ENCODE results near the gene CEP170. TPM values are rescaled to one million over a fixed set of nuclear protein-coding genes. Genes with fewer than 3 reads are reported as not detected.

Gene CEP170
- total and polyA plus RNA-seq, 10 of the 15 experiments (the other 5 are each of a cell fraction or from before 2014, with no cell fraction given) = 15.0 to 67.3 (median 40.2) TPM

DNA sequence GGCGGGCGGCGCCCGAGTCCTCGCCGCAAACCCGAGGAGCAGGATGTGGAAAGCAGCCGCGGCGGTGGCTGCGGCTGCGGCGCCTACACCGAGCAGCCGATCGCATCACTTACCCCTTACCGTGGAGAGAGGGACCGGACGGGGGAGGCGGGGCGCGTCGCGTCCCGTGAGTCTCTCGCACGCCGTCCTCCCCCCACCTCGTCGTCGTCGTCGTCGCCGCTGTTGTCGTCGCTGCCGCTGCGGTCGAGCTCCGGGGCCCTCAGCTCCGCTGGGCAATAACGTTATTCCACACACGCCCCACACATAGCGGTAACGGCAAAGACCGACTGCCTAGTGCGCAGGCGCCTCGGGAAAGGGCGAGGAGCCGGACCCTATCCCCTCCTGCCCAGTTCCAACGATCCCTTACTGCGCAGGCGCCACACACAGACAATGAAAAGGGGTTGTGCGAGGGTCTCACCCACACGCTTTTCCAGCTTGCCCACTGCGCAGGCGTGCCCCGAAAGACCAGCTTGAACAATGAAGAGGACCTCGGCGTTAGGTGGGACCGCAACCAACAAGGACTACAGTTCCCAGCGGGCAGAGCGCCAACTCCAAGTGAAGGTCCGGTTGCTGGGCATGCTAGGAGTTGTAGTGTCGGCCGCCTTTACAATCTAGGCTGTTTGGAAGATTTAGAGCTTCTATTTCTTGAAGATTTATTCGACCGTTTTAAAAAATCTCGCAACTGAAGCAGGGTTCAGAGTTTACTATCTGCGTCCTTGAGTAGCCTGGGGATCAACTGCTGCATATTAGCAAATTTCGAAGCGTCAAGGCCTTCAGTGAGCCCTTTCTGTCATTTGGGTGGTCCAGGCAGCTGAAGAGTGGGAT, at the start of gene CEP170 (continued):
- TF ChIP-seq, protein P1, sequence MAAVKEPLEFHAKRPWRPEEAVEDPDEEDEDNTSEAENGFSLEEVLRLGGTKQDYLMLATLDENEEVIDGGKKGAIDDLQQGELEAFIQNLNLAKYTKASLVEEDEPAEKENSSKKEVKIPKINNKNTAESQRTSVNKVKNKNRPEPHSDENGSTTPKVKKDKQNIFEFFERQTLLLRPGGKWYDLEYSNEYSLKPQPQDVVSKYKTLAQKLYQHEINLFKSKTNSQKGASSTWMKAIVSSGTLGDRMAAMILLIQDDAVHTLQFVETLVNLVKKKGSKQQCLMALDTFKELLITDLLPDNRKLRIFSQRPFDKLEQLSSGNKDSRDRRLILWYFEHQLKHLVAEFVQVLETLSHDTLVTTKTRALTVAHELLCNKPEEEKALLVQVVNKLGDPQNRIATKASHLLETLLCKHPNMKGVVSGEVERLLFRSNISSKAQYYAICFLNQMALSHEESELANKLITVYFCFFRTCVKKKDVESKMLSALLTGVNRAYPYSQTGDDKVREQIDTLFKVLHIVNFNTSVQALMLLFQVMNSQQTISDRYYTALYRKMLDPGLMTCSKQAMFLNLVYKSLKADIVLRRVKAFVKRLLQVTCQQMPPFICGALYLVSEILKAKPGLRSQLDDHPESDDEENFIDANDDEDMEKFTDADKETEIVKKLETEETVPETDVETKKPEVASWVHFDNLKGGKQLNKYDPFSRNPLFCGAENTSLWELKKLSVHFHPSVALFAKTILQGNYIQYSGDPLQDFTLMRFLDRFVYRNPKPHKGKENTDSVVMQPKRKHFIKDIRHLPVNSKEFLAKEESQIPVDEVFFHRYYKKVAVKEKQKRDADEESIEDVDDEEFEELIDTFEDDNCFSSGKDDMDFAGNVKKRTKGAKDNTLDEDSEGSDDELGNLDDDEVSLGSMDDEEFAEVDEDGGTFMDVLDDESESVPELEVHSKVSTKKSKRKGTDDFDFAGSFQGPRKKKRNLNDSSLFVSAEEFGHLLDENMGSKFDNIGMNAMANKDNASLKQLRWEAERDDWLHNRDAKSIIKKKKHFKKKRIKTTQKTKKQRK (IDR thresholded peaks at IDR 0.05; ENCODE audit: low read depth, low read length) = no peak
- TF ChIP-seq, protein P2, sequence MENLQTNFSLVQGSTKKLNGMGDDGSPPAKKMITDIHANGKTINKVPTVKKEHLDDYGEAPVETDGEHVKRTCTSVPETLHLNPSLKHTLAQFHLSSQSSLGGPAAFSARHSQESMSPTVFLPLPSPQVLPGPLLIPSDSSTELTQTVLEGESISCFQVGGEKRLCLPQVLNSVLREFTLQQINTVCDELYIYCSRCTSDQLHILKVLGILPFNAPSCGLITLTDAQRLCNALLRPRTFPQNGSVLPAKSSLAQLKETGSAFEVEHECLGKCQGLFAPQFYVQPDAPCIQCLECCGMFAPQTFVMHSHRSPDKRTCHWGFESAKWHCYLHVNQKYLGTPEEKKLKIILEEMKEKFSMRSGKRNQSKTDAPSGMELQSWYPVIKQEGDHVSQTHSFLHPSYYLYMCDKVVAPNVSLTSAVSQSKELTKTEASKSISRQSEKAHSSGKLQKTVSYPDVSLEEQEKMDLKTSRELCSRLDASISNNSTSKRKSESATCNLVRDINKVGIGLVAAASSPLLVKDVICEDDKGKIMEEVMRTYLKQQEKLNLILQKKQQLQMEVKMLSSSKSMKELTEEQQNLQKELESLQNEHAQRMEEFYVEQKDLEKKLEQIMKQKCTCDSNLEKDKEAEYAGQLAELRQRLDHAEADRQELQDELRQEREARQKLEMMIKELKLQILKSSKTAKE (IDR thresholded peaks at IDR 0.05; ENCODE audit: low read depth, poor library complexity, severe bottlenecking) = no peak
- no peak for TF ChIP-seq ZNF622 (IDR thresholded peaks at IDR 0.05)
- TF ChIP-seq, protein P3, sequence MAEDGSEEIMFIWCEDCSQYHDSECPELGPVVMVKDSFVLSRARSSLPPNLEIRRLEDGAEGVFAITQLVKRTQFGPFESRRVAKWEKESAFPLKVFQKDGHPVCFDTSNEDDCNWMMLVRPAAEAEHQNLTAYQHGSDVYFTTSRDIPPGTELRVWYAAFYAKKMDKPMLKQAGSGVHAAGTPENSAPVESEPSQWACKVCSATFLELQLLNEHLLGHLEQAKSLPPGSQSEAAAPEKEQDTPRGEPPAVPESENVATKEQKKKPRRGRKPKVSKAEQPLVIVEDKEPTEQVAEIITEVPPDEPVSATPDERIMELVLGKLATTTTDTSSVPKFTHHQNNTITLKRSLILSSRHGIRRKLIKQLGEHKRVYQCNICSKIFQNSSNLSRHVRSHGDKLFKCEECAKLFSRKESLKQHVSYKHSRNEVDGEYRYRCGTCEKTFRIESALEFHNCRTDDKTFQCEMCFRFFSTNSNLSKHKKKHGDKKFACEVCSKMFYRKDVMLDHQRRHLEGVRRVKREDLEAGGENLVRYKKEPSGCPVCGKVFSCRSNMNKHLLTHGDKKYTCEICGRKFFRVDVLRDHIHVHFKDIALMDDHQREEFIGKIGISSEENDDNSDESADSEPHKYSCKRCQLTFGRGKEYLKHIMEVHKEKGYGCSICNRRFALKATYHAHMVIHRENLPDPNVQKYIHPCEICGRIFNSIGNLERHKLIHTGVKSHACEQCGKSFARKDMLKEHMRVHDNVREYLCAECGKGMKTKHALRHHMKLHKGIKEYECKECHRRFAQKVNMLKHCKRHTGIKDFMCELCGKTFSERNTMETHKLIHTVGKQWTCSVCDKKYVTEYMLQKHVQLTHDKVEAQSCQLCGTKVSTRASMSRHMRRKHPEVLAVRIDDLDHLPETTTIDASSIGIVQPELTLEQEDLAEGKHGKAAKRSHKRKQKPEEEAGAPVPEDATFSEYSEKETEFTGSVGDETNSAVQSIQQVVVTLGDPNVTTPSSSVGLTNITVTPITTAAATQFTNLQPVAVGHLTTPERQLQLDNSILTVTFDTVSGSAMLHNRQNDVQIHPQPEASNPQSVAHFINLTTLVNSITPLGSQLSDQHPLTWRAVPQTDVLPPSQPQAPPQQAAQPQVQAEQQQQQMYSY (CRISPR knock-in tag; IDR thresholded peaks at IDR 0.05) = no peak
- peak; percentile 56; the same call in 1 of the 2 replicates for TF ChIP-seq POLR2AphosphoS5 (IDR thresholded peaks at IDR 0.05; ENCODE audit: low read length)
- no peak for TF ChIP-seq TBL1XR1 (IDR thresholded peaks at IDR 0.05; ENCODE audit: low read depth, low read length)
- no peak for TF ChIP-seq FOXM1 (IDR thresholded peaks at IDR 0.05; ENCODE audit: low read depth, low read length)
- TF ChIP-seq LARP7 (IDR thresholded peaks at IDR 0.05) = peak; percentile 86
- TF ChIP-seq RAD21 (IDR thresholded peaks at IDR 0.05; ENCODE audit: insufficient read depth, low read depth, low read length) = no peak
- TF ChIP-seq, protein P4, sequence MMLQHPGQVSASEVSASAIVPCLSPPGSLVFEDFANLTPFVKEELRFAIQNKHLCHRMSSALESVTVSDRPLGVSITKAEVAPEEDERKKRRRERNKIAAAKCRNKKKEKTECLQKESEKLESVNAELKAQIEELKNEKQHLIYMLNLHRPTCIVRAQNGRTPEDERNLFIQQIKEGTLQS (IDR thresholded peaks at IDR 0.05; ENCODE audit: borderline replicate concordance, extremely low read depth, low read depth, low read length) = no peak
- no peak for TF ChIP-seq EED (IDR thresholded peaks at IDR 0.05; ENCODE audit: low read depth)
- no peak for TF ChIP-seq JUND (IDR thresholded peaks at IDR 0.05; ENCODE audit: low read depth, low read length)
- no peak for TF ChIP-seq PAX8 (IDR thresholded peaks at IDR 0.05)
- TF ChIP-seq, protein P5, sequence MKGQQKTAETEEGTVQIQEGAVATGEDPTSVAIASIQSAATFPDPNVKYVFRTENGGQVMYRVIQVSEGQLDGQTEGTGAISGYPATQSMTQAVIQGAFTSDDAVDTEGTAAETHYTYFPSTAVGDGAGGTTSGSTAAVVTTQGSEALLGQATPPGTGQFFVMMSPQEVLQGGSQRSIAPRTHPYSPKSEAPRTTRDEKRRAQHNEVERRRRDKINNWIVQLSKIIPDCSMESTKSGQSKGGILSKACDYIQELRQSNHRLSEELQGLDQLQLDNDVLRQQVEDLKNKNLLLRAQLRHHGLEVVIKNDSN (IDR thresholded peaks at IDR 0.05; ENCODE audit: borderline replicate concordance, extremely low read length, insufficient read depth, low read depth, low read length) = no peak
- no peak for TF ChIP-seq NFXL1 (IDR thresholded peaks at IDR 0.05; ENCODE audit: borderline replicate concordance)
- TF ChIP-seq POU2F2 (IDR thresholded peaks at IDR 0.05; ENCODE audit: borderline replicate concordance, low read depth, low read length) = no peak
- peak; percentile 23 for TF ChIP-seq MEF2B (IDR thresholded peaks at IDR 0.05; ENCODE audit: partially characterized antibody, poor library complexity, severe bottlenecking)
